ENCODE results near the gene KCNC1. TPM values are rescaled to one million over a fixed set of nuclear protein-coding genes. Genes with fewer than 3 reads are reported as not detected.

The KCNC1 gene
- total RNA-seq, 1 donor, result not detected

DNA sequence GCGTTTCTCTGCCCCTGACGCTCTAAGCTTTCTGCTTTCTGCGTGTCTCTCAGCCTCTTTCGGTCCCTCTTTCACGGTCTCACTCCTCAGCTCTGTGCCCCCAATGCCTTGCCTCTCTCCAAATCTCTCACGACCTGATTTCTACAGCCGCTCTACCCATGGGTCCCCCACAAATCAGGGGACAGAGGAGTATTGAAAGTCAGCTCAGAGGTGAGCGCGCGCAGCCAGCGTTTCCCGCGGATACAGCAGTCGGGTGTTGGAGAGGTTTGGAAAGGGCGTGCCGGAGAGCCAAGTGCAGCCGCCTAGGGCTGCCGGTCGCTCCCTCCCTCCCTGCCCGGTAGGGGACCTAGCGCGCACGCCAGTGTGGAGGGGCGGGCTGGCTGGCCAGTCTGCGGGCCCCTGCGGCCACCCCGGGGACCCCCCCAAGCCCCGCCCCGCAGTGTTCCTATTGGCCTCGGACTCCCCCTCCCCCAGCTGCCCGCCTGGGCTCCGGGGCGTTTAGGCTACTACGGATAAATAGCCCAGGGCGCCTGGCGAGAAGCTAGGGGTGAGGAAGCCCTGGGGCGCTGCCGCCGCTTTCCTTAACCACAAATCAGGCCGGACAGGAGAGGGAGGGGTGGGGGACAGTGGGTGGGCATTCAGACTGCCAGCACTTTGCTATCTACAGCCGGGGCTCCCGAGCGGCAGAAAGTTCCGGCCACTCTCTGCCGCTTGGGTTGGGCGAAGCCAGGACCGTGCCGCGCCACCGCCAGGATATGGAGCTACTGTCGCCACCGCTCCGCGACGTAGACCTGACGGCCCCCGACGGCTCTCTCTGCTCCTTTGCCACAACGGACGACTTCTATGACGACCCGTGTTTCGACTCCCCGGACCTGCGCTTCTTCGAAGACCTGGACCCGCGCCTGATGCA lies 15.3 kb upstream of the KCNC1 start, which contains the start of gene MYOD1:
TSS of gene MYOD1 (plus strand) at position 544 of the 910 bp plus-strand sequence. CDS start at position 756, 212 bp downstream.
- DNase-seq (ENCODE audit: low read depth), result no peak
- TF ChIP-seq, protein P1, sequence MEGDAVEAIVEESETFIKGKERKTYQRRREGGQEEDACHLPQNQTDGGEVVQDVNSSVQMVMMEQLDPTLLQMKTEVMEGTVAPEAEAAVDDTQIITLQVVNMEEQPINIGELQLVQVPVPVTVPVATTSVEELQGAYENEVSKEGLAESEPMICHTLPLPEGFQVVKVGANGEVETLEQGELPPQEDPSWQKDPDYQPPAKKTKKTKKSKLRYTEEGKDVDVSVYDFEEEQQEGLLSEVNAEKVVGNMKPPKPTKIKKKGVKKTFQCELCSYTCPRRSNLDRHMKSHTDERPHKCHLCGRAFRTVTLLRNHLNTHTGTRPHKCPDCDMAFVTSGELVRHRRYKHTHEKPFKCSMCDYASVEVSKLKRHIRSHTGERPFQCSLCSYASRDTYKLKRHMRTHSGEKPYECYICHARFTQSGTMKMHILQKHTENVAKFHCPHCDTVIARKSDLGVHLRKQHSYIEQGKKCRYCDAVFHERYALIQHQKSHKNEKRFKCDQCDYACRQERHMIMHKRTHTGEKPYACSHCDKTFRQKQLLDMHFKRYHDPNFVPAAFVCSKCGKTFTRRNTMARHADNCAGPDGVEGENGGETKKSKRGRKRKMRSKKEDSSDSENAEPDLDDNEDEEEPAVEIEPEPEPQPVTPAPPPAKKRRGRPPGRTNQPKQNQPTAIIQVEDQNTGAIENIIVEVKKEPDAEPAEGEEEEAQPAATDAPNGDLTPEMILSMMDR (IDR thresholded peaks at IDR 0.05; ENCODE audit: insufficient read depth, low read depth, low read length), result no peak
- H3K4me3 ChIP-seq (ENCODE audit: low read depth, low read length), result no peak within 1 kb of the TSS

GRCh38 chr11:17719938-17720795 lies 14.4 kb upstream of the KCNC1 start:
- TF ChIP-seq, protein P1 (IDR thresholded peaks at IDR 0.05; ENCODE audit: insufficient read depth, low read depth, low read length), result no peak
- H3K4me3 ChIP-seq (ENCODE audit: low read depth, low read length), result no peak overlapping the region
- peak; percentile 14 for DNase-seq (ENCODE audit: low read depth)

- no peak overlapping the region for H3K4me3 ChIP-seq (ENCODE audit: low read depth, low read length)
- TF ChIP-seq, protein P1 (IDR thresholded peaks at IDR 0.05; ENCODE audit: insufficient read depth, low read depth, low read length), result no peak
- no peak for DNase-seq (ENCODE audit: low read depth)
Observed at GRCh38 chr11:17720796-17721171, 13.8 kb upstream of the KCNC1 start.

GRCh38 chr11:17721242-17721999 lies 13.2 kb upstream of the KCNC1 start:
- no peak for DNase-seq (ENCODE audit: low read depth)
- H3K4me3 ChIP-seq (ENCODE audit: low read depth, low read length), result no peak overlapping the region
- TF ChIP-seq, protein P1 (IDR thresholded peaks at IDR 0.05; ENCODE audit: insufficient read depth, low read depth, low read length), result no peak

GRCh38 chr11:17722000-17722643 lies 12.5 kb upstream of the KCNC1 start:
- H3K4me3 ChIP-seq (ENCODE audit: low read depth, low read length), result no peak overlapping the region
- TF ChIP-seq, protein P1 (IDR thresholded peaks at IDR 0.05; ENCODE audit: insufficient read depth, low read depth, low read length), result peak; percentile 53
- no peak for DNase-seq (ENCODE audit: low read depth)
